ENCODE measurements around the gene RAD9A. TPM values are rescaled to one million over a fixed set of nuclear protein-coding genes. Genes with fewer than 3 reads are reported as not detected.
A peak's percentile ranks its signal among the peaks of the same experiment; 100 is the strongest.
"Not testable (repeated sequence)": the region's sequence is repeated elsewhere in the genome, so short reads cannot be mapped to it uniquely, and the experiment has no call there.

RAD9A gene
- total RNA-seq, 1 donor from 2014 or later: 12.1 TPM

GRCh38 chr11:67400251-67400941 is 8.6 kb downstream of the RAD9A start:
- peaks cover 1% of the 10 kb centered on the region for H3K9me3 Mint-ChIP-seq (ENCODE audit: unreplicated experiment)
- H3K4me1 Mint-ChIP-seq (ENCODE audit: low read depth, unreplicated experiment): peaks cover 4% of the 10 kb centered on the region
- peak overlapping the region; percentile 50 for H3K27ac Mint-ChIP-seq (ENCODE audit: unreplicated experiment)

DNA sequence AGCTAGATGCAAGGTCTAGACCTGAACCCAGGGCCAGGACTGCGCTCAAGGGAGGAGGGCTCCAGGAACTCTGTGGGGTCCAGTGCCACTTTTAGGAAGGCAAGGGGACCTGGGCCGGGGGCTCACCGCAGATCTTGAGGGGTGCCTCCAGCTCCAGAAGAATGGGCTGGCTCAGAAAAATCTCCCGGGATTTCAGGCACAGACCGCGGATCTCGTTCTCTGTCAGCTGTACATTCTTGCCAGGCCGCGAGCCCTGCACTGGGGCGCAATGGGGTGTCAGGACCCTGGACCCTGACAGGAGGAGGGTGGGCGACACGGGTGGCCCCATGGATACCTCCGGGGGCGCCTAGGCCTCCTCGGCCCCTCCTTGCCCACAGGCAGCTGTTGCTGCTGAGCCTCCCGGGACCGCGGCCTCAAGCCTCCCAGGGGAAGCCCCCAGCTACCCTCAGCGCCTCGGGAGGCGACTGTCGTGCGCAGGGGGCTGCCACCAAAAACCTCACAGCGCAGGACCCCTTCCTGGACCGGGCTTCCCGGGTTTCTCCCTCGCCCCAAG is 9.2 kb downstream of the RAD9A start:
- Mint-ChIP-seq H3K9me3 (ENCODE audit: unreplicated experiment) (peaks cover 1% of the 10 kb centered on the region), H3K36me3 (ENCODE audit: unreplicated experiment) (no peaks in the 10 kb centered on the region), H3K4me1 (ENCODE audit: low read depth, unreplicated experiment) (peaks cover 4% of the 10 kb centered on the region), H3K27me3 (ENCODE audit: unreplicated experiment) (peaks cover 8% of the 10 kb centered on the region), H3K4me3 (ENCODE audit: unreplicated experiment) (peak overlapping the region; percentile 84), H3K27ac (ENCODE audit: unreplicated experiment) (no peak overlapping the region)
- no peak for DNase-seq
- TF ChIP-seq, protein P1, sequence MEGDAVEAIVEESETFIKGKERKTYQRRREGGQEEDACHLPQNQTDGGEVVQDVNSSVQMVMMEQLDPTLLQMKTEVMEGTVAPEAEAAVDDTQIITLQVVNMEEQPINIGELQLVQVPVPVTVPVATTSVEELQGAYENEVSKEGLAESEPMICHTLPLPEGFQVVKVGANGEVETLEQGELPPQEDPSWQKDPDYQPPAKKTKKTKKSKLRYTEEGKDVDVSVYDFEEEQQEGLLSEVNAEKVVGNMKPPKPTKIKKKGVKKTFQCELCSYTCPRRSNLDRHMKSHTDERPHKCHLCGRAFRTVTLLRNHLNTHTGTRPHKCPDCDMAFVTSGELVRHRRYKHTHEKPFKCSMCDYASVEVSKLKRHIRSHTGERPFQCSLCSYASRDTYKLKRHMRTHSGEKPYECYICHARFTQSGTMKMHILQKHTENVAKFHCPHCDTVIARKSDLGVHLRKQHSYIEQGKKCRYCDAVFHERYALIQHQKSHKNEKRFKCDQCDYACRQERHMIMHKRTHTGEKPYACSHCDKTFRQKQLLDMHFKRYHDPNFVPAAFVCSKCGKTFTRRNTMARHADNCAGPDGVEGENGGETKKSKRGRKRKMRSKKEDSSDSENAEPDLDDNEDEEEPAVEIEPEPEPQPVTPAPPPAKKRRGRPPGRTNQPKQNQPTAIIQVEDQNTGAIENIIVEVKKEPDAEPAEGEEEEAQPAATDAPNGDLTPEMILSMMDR (IDR thresholded peaks at IDR 0.05; ENCODE audit: partially characterized antibody, unreplicated experiment): no peak

More at GRCh38 chr11:67400251-67400941, 8.6 kb downstream of the RAD9A start:
- Mint-ChIP-seq H3K4me3 (ENCODE audit: unreplicated experiment) (peak overlapping the region; percentile 84), H3K36me3 (ENCODE audit: unreplicated experiment) (no peaks in the 10 kb centered on the region), H3K27me3 (ENCODE audit: unreplicated experiment) (peaks cover 8% of the 10 kb centered on the region)
- TF ChIP-seq, protein P1 (IDR thresholded peaks at IDR 0.05; ENCODE audit: partially characterized antibody, unreplicated experiment): no peak
- no peak for DNase-seq

DNA sequence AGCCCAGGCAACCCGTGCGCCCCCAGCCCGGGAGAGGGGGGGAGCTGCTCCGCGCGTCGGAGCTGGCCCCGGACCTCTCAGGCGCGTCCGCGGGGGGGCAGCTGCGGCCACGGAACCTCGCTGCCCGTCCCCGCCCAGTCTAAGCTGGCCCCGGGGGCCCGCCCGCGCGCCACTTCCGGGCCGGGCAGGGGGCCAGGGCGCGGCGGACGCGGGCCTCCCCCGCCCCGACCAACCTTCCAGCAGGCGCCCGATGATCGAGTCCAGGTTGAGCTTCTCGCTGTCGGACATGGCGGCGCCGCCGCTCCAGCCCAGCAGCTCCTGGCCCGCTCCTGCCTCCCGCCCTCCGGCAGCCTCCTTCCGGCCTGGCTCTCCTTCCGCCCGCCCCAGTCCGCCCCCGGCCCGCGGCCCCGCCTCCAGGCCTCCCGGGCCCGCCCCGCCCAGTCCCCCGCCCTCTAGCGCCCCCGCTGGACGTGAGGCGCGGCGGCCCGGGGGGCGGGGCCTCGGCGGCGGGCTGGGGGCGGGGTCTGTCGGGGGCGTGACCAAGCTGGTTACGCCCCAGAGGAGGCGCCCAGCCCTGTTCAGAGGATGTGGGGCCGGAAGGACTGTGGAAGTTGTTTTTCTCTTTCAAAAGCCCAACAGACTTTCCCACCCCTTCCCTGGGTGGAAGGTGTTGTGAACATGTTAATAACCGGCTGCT is 9.9 kb downstream of the RAD9A start, which contains the start of gene PPP1CA:
PPP1CA (minus strand) TSS at position 364 of the 697 bp plus-strand sequence; CDS start at position 288, 76 bp downstream.
- Mint-ChIP-seq H3K9me3 (ENCODE audit: unreplicated experiment) (peaks cover 1% of the 10 kb centered on the region), H3K4me3 (ENCODE audit: unreplicated experiment) (peak within 1 kb of the TSS; percentile 84), H3K36me3 (ENCODE audit: unreplicated experiment) (no peaks in the 10 kb centered on the region), H3K4me1 (ENCODE audit: low read depth, unreplicated experiment) (peaks cover 4% of the 10 kb centered on the region), H3K27me3 (ENCODE audit: unreplicated experiment) (peaks cover 4% of the 10 kb centered on the region), H3K27ac (ENCODE audit: unreplicated experiment) (peak within 1 kb of the TSS; percentile 50)
- TF ChIP-seq, protein P1 (IDR thresholded peaks at IDR 0.05; ENCODE audit: partially characterized antibody, unreplicated experiment): peak; percentile 70
- peak; percentile 94 for DNase-seq

- H3K36me3 Mint-ChIP-seq (ENCODE audit: unreplicated experiment); H3K27me3 Mint-ChIP-seq (ENCODE audit: unreplicated experiment); H3K9me3 Mint-ChIP-seq (ENCODE audit: unreplicated experiment); H3K4me1 Mint-ChIP-seq (ENCODE audit: low read depth, unreplicated experiment); H3K27ac Mint-ChIP-seq (ENCODE audit: unreplicated experiment); DNase-seq; H3K4me3 Mint-ChIP-seq (ENCODE audit: unreplicated experiment): not testable (repeated sequence)
Measured at GRCh38 chr11:67402192-67402839, 10.5 kb downstream of the RAD9A start.

DNA sequence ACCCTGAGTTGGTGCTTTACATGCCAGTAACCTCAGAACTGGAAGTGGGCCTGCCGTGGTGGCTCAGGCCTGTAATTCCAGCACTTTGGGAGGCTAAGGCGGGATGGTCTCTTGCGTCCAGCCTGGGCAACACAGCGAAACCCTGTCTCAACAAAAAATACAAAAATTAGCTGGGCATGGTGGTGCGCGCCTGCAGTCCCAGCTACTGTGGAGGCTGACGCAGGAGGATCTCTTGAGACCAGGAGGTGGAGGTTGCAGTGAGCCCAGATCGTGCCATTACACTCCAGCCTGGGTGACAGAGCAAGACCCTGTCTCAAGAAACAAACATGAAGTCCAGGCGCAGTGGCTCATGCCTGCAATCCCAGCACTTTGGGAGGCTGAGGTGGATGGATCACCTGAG is 11.3 kb downstream of the RAD9A start:
- not testable (repeated sequence) for H3K27ac Mint-ChIP-seq (ENCODE audit: unreplicated experiment)

More for the DNA sequence above, 11.3 kb downstream of the RAD9A start:
- not testable (repeated sequence) for H3K4me1 Mint-ChIP-seq (ENCODE audit: low read depth, unreplicated experiment); H3K9me3 Mint-ChIP-seq (ENCODE audit: unreplicated experiment); DNase-seq; H3K4me3 Mint-ChIP-seq (ENCODE audit: unreplicated experiment); H3K27me3 Mint-ChIP-seq (ENCODE audit: unreplicated experiment); H3K36me3 Mint-ChIP-seq (ENCODE audit: unreplicated experiment)

Measured in glutamatergic neuron (in vitro differentiated cells).